H1 (cell line): ENCODE measurements around the gene APBA2. TPM values are rescaled to one million over a fixed set of nuclear protein-coding genes. Genes with fewer than 3 reads are reported as not detected.

Source experiments
- CTCF ChIA-PET: fragments of 300-600 bp; sonication (Branson Sonifier 250); formaldehyde crosslinking; loops from one replicate; lab custom pipeline; 2021; ENCODE audit not compliant: partially characterized antibody; lab: Charles Lee
- POLR2A ChIA-PET: fragments of 300-600 bp; sonication (Branson Sonifier 250); formaldehyde crosslinking; loops from one replicate; lab custom pipeline; 2021; ENCODE audit warnings: inconsistent platforms; ENCODE audit not compliant: partially characterized antibody; lab: Charles Lee
- DNase-seq, 2 experiments: peaks; one replicate each; pipeline versions ENCODE4 v3.0.0 to v3.0.0-alpha.2; 2010 to 2022; ENCODE audit warnings: low spot score in 2 of 2, low read depth in 1 of 2, mixed read lengths in 1 of 2
- FAIRE-seq: peaks from 2 replicates; lab custom pipeline; 2011; peaks lifted over from hg19 to GRCh38; lab: Jason Lieb, UNC
- H2AFZ ChIP-seq: 2 replicates; pipeline ENCODE4 v1.8.1; 2012; ENCODE audit warnings: low read length, inconsistent platforms
- H2AK5ac ChIP-seq: 2 replicates; pipeline ENCODE4 v1.6.1; 2013; ENCODE audit warnings: low read depth, low read length
- H2BK120ac ChIP-seq: replicated peaks from 2 replicates; pipeline ENCODE3; 2013; ENCODE audit warnings: low read depth, low read length, inconsistent platforms
- H2BK12ac ChIP-seq: 2 replicates; pipeline ENCODE4 v1.6.1; 2013; ENCODE audit warnings: low read depth, low read length
- H2BK15ac ChIP-seq: 2 replicates; pipeline ENCODE4 v1.6.1; 2013; ENCODE audit warnings: low read length
- H2BK20ac ChIP-seq: 2 replicates; pipeline ENCODE4 v1.6.1; 2013; ENCODE audit warnings: low read length
- H2BK5ac ChIP-seq: 2 replicates; pipeline ENCODE4 v1.6.1; 2013; ENCODE audit warnings: low read depth, low read length
- H3K14ac ChIP-seq: 2 replicates; pipeline ENCODE4 v1.6.1; 2013; ENCODE audit warnings: inconsistent platforms; ENCODE audit not compliant: insufficient read length
- H3K18ac ChIP-seq: 2 replicates; pipeline ENCODE4 v1.6.1; 2013; ENCODE audit warnings: low read length; ENCODE audit errors: extremely low read depth
- H3K23ac ChIP-seq: 2 replicates; pipeline ENCODE4 v1.6.1; 2013; ENCODE audit warnings: inconsistent platforms; ENCODE audit not compliant: insufficient read length
- H3K23me2 ChIP-seq: 2 replicates; pipeline ENCODE4 v1.6.1; 2013; ENCODE audit warnings: low read depth, low read length
- H3K27ac ChIP-seq: 2 replicates; pipeline ENCODE4 v1.6.1; 2011; ENCODE audit warnings: low read depth, low read length, inconsistent platforms
- H3K27me3 ChIP-seq, 4 experiments: replicated peaks in 1 of 4; 1 replicate in 1 of 4; 2 replicates in 3 of 4; pipeline versions ENCODE4 v1.6.1 to v1.8.1; 2011 to 2013; ENCODE audit warnings: low read length in 3 of 4, mild to moderate bottlenecking in 3 of 4, inconsistent platforms in 2 of 4, mixed read lengths in 2 of 4, moderate library complexity in 1 of 4; ENCODE audit not compliant: control insufficient read depth in 3 of 4, insufficient read depth in 3 of 4; ENCODE audit errors: extremely low read depth in 1 of 4
- H3K36me3 ChIP-seq, 4 experiments: 2 replicates each; pipeline versions ENCODE4 v1.6.1 to v1.8.1; 2011 to 2013; ENCODE audit warnings: mild to moderate bottlenecking in 4 of 4, low read length in 3 of 4, moderate library complexity in 2 of 4, control low read depth in 1 of 4, inconsistent platforms in 1 of 4; ENCODE audit not compliant: insufficient read depth in 4 of 4, control insufficient read depth in 2 of 4
- H3K4ac ChIP-seq: replicated peaks from 2 replicates; pipeline ENCODE3; 2013; ENCODE audit warnings: low read length, low read depth, mixed read lengths, inconsistent platforms; ENCODE audit not compliant: insufficient read length
- H3K4me1 ChIP-seq, 4 experiments: replicated peaks in 1 of 4; 1 replicate in 1 of 4; 2 replicates in 3 of 4; pipeline versions ENCODE4 v1.6.1 to v1.8.1; 2011 to 2013; ENCODE audit warnings: low read length in 3 of 4, inconsistent platforms in 2 of 4, mixed read lengths in 1 of 4; ENCODE audit not compliant: insufficient read depth in 4 of 4, control insufficient read depth in 3 of 4
- H3K4me2 ChIP-seq, 2 experiments: 2 replicates each; pipeline versions ENCODE4 v1.6.1 to v1.8.1; 2011 to 2013; ENCODE audit warnings: low read depth in 2 of 2, low read length in 2 of 2, control low read depth in 1 of 2, inconsistent platforms in 1 of 2, mild to moderate bottlenecking in 1 of 2; ENCODE audit not compliant: insufficient read depth in 1 of 2
- H3K4me3 ChIP-seq, 4 experiments: fragments of 200-600, 300-600 bp in 1 of 4; sonication (generic), shearing (Covaris generic), sonication (Bioruptor Twin) in 1 of 4; 2 replicates each; pipeline versions ENCODE4 v1.5.1 to v1.8.1; 2011 to 2016; ENCODE audit warnings: low read length in 4 of 4, low read depth in 3 of 4, control low read depth in 2 of 4, inconsistent platforms in 2 of 4, mild to moderate bottlenecking in 2 of 4, mixed read lengths in 1 of 4, moderate library complexity in 1 of 4; ENCODE audit not compliant: insufficient read depth in 2 of 4; ENCODE audit errors: extremely low read depth in 1 of 4
- H3K56ac ChIP-seq: replicated peaks from 2 replicates; pipeline ENCODE3; 2013; ENCODE audit warnings: low read depth, mild to moderate bottlenecking, mixed read lengths, low read length, inconsistent platforms; ENCODE audit not compliant: insufficient read length
- H3K79me1 ChIP-seq: 2 replicates; pipeline ENCODE4 v1.6.1; 2013; ENCODE audit warnings: low read depth, low read length, control low read depth
- H3K79me2 ChIP-seq, 2 experiments: 2 replicates each; pipeline versions ENCODE4 v1.6.1 to v1.8.1; 2012 to 2013; ENCODE audit warnings: low read length in 2 of 2, mild to moderate bottlenecking in 2 of 2, inconsistent platforms in 1 of 2; ENCODE audit not compliant: insufficient read depth in 2 of 2, control insufficient read depth in 1 of 2
- H3K9ac ChIP-seq, 4 experiments: replicated peaks in 1 of 4; 1 replicate in 1 of 4; 2 replicates in 3 of 4; pipeline versions ENCODE4 v1.6.1 to v1.8.1; 2011 to 2013; ENCODE audit warnings: low read depth in 3 of 4, low read length in 3 of 4, control low read depth in 2 of 4, mild to moderate bottlenecking in 2 of 4, moderate library complexity in 2 of 4, inconsistent platforms in 1 of 4; ENCODE audit errors: extremely low read depth in 1 of 4
- H3K9me3 ChIP-seq, 2 experiments: 2 replicates each; pipeline versions ENCODE4 v1.6.1 to v1.8.1; 2012 to 2013; ENCODE audit warnings: mild to moderate bottlenecking in 2 of 2, moderate library complexity in 2 of 2, control low read depth in 1 of 2, inconsistent platforms in 1 of 2, low read depth in 1 of 2, low read length in 1 of 2, mixed read lengths in 1 of 2; ENCODE audit not compliant: insufficient read depth in 2 of 2
- H4K20me1 ChIP-seq, 2 experiments: replicated peaks in 1 of 2; 2 replicates each; pipeline versions ENCODE3 to v1.8.1; 2011 to 2013; ENCODE audit warnings: inconsistent platforms in 2 of 2, low read length in 2 of 2, mild to moderate bottlenecking in 1 of 2; ENCODE audit not compliant: insufficient read depth in 2 of 2, control insufficient read depth in 1 of 2
- H4K5ac ChIP-seq: 2 replicates; pipeline ENCODE4 v1.6.1; 2013; ENCODE audit warnings: low read length, low read depth, mixed read lengths, inconsistent platforms; ENCODE audit not compliant: insufficient read length
- H4K8ac ChIP-seq: 2 replicates; pipeline ENCODE4 v1.8.0; 2013; ENCODE audit warnings: mild to moderate bottlenecking, moderate library complexity, low read length, inconsistent platforms; ENCODE audit not compliant: insufficient read depth; ENCODE audit errors: extremely low read depth
- H4K91ac ChIP-seq: replicated peaks from 2 replicates; pipeline ENCODE3; 2013; ENCODE audit warnings: low read length, mixed read lengths, inconsistent platforms; ENCODE audit not compliant: insufficient read length
- POU5F1 ChIP-seq: IDR thresholded peaks from 2 replicates; pipeline ENCODE4 v1.6.1; 2011; ENCODE audit warnings: low read depth, mild to moderate bottlenecking, low read length, moderate library complexity
- WGBS, 2 experiments: shearing (Covaris generic) in 1 of 2; methylation state at CpG; one replicate each; pipeline versions ENCODE4 v1.1.6 to v1.1.7; 2013 to 2015; ENCODE audit warnings: low lambda C conversion rate in 2 of 2, mixed read lengths in 2 of 2, inconsistent platforms in 1 of 2, low coverage in 1 of 2, missing lambda C conversion rate in 1 of 2; ENCODE audit not compliant: insufficient replicate concordance in 2 of 2, insufficient coverage in 1 of 2, insufficient read length in 1 of 2; ENCODE audit errors: extremely low coverage in 1 of 2, missing lambda C conversion rate in 1 of 2; 5-methylcytosine and 5-hydroxymethylcytosine counted together
- polyA plus RNA-seq, 7 experiments: library from polyadenylated mRNA; depleted of rRNA in 3 of 7; stranded (reverse) in 5 of 7; unstranded in 2 of 7; fragments of >200 nt in 5 of 7; fragments of 200-250 nt in 2 of 7; gene quantifications; 1 replicate in 5 of 7; 2 replicates in 1 of 7; 4 replicates in 1 of 7; pipeline versions ENCODE4 v1.2.1 to v1.2.3, GENCODE V29; 2011 to 2013; ENCODE audit warnings: missing spikeins in 2 of 7, mixed read lengths in 2 of 7
- total RNA-seq: library from RNA; stranded (reverse); fragmentation: NEBNext Ultra II Directional; extraction: Animal tissue kit (Norgen Biotek cat#: 25700); gene quantifications from 2 replicates; pipeline ENCODE4 v1.2.1, GENCODE V29; 2021
- TF ChIP-seq, protein P1 (sequence below): IDR thresholded peaks from 2 replicates; pipeline ENCODE4 v1.6.1; 2011; ENCODE audit warnings: low read length, improper control_type of control experiment

The APBA2 gene
- total and polyA plus RNA-seq, 2 of the 8 experiments (the other 6 are each of a cell fraction or from before 2014, with no cell fraction given): 15.5 to 19.0 TPM

DNA sequence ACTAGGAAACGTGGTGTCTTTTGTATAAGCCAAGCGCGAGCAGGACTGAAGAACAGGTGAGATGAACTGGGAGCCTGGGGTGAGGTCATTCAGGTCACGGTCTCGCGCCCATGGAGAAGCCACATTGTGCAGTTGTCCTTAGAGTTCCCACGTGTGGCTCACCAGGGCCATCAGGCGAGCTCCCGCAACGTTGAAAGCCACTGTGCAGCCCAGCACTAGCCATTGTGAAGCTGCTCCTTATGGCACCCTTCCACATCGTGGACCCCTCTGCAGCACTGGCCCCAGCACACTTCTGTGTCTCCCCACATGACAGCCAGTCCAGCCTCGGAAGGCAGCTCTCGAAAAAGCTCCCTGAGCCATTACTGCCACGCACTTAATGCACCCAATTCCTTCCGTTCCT lies 7.6 kb upstream of the APBA2 start:
- H2BK5ac ChIP-seq: no peak overlapping the region
- no peak overlapping the region for H2BK120ac ChIP-seq
- no peak overlapping the region for H3K4ac ChIP-seq
- H2BK15ac ChIP-seq: no peak overlapping the region
- no peak overlapping the region for H4K5ac ChIP-seq
- FAIRE-seq (no peak), DNase-seq (no peak)
- H3K79me2 ChIP-seq: no peaks in the 10 kb centered on the region
- no peak overlapping the region for H2BK20ac ChIP-seq
- POLR2A ChIA-PET: no interaction called here
- CTCF ChIA-PET: interaction anchor here (1.1 to 1.8 kb wide), 5 partner anchors 25 to 111 kb away, joined by 3 to 5 read pairs (median 3); no protein-coding TSS in a partner anchor
- no peak overlapping the region for H2AFZ ChIP-seq
- H3K23me2 ChIP-seq: no peaks in the 10 kb centered on the region; the same call in 1 of the 2 replicates
- H3K27me3 ChIP-seq: peaks cover 0 to 13% (median 3%) of the 10 kb centered on the region in 4 experiments; a peak in 4 of 7 replicates
- H3K56ac ChIP-seq: no peak overlapping the region
- 85% methylated on average over 15 of the region's 15 CpGs; no CpG with 5 or more reads in 1 of the 2 experiments for WGBS, 2 experiments
- H3K9me3 ChIP-seq: no peaks in the 10 kb centered on the region
- TF ChIP-seq, protein P1, sequence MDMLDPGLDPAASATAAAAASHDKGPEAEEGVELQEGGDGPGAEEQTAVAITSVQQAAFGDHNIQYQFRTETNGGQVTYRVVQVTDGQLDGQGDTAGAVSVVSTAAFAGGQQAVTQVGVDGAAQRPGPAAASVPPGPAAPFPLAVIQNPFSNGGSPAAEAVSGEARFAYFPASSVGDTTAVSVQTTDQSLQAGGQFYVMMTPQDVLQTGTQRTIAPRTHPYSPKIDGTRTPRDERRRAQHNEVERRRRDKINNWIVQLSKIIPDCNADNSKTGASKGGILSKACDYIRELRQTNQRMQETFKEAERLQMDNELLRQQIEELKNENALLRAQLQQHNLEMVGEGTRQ: no peak
- no peak for TF ChIP-seq POU5F1
- no peak overlapping the region for H3K23ac ChIP-seq
- peaks cover 9 to 16% (median 13%) of the 10 kb centered on the region in 4 experiments; a peak in 6 of 7 replicates for H3K4me1 ChIP-seq
- H3K9ac ChIP-seq: no peak overlapping the region
- H4K20me1 ChIP-seq: no peaks in the 10 kb centered on the region
- H3K27ac ChIP-seq: no peak overlapping the region
- no peak overlapping the region for H2BK12ac ChIP-seq
- no peak overlapping the region for H2AK5ac ChIP-seq
- H3K18ac ChIP-seq: no peak overlapping the region
- no peak overlapping the region for H3K4me2 ChIP-seq
- no peak overlapping the region for H3K4me3 ChIP-seq
- H3K36me3 ChIP-seq: no peaks in the 10 kb centered on the region; a peak in 1 of 8 replicates
- no peak overlapping the region for H4K8ac ChIP-seq
- H4K91ac ChIP-seq: no peak overlapping the region
- no peaks in the 10 kb centered on the region for H3K79me1 ChIP-seq
- H3K14ac ChIP-seq: no peak overlapping the region
